ENCODE measurements around the gene CAB39. TPM values are rescaled to one million over a fixed set of nuclear protein-coding genes. Genes with fewer than 3 reads are reported as not detected.

CAB39 gene
- polyA plus RNA-seq, 1 of the 3 experiments (the other 2 are of a cell fraction) = 15.7 TPM

GRCh38 chr2:230666885-230667712 lies 45.5 kb upstream of the CAB39 start:
- 71% methylated on average over 9 of the region's 9 CpGs for WGBS (ENCODE audit: low lambda C conversion rate)
- no peak overlapping the region for H3K4me2 ChIP-seq
- ChIA-PET POLR2A (no interaction called here), CTCF (no interaction called here)
- TF ChIP-seq FOXM1 (IDR thresholded peaks at IDR 0.05; ENCODE audit: low read depth) (no peak), REST (IDR thresholded peaks at IDR 0.05; ENCODE audit: low read depth, low read length) (no peak), SMC3 (IDR thresholded peaks at IDR 0.05; ENCODE audit: low read depth, low read length) (no peak), NRF1 (IDR thresholded peaks at IDR 0.05; ENCODE audit: low read depth, low read length) (no peak), RAD21 (IDR thresholded peaks at IDR 0.05; ENCODE audit: low read length) (no peak), MAX (IDR thresholded peaks at IDR 0.05; ENCODE audit: low read depth) (no peak), IRF3 (IDR thresholded peaks at IDR 0.05; ENCODE audit: low read depth, low read length) (no peak), ZBTB33 (IDR thresholded peaks at IDR 0.05; ENCODE audit: borderline replicate concordance, low read depth) (no peak), FOSL2 (IDR thresholded peaks at IDR 0.05; ENCODE audit: borderline replicate concordance, low read depth) (no peak), MEF2A (IDR thresholded peaks at IDR 0.05; ENCODE audit: borderline replicate concordance, low read depth) (no peak), PBX3 (IDR thresholded peaks at IDR 0.05) (no peak), GABPA (IDR thresholded peaks at IDR 0.05; ENCODE audit: low read depth) (no peak), RXRA (IDR thresholded peaks at IDR 0.05; ENCODE audit: borderline replicate concordance, low read depth) (no peak), GATA2 (CRISPR knock-in tag; IDR thresholded peaks at IDR 0.05) (no peak), CHD2 (IDR thresholded peaks at IDR 0.05; ENCODE audit: low read length, partially characterized antibody) (no peak), USF1 (IDR thresholded peaks at IDR 0.05; ENCODE audit: borderline replicate concordance, low read depth) (no peak)
- no peak overlapping the region for H3K9ac ChIP-seq
- H2AFZ ChIP-seq (ENCODE audit: low read depth) = no peak overlapping the region
- H3K27me3 ChIP-seq (ENCODE audit: insufficient read depth) = no peaks in the 10 kb centered on the region
- peak; percentile 55 for DNase-seq
- no peak overlapping the region for H3K27ac ChIP-seq (ENCODE audit: low read depth in 2 of 2, low read length in 1 of 2)
- H3K36me3 ChIP-seq (replicated peaks in 1 of 2; ENCODE audit: control insufficient read depth in 1 of 2, insufficient read depth in 2 of 2, low read length in 1 of 2) = no peaks in the 10 kb centered on the region
- H3K9me2 ChIP-seq = no peaks in the 10 kb centered on the region
- peaks cover 0 to 4% of the 10 kb centered on the region in 2 experiments; a peak in 1 of 4 replicates for H3K4me1 ChIP-seq (ENCODE audit: control insufficient read depth in 1 of 2, insufficient read depth in 2 of 2, low read depth in 1 of 2, low read length in 1 of 2)
- H4K20me1 ChIP-seq (ENCODE audit: insufficient read depth) = no peaks in the 10 kb centered on the region
- H3K79me2 ChIP-seq (ENCODE audit: insufficient read depth) = no peaks in the 10 kb centered on the region
- H3K4me3 ChIP-seq (ENCODE audit: low read depth in 2 of 2, low read length in 1 of 2) = no peak overlapping the region
- H3K9me3 ChIP-seq = no peaks in the 10 kb centered on the region
- no peaks in the 10 kb centered on the region for H3F3A ChIP-seq (replicated peaks; ENCODE audit: insufficient read depth)

Measured in SK-N-SH (cell line).